ENCODE measurements around the gene AK4. TPM values are rescaled to one million over a fixed set of nuclear protein-coding genes. Genes with fewer than 3 reads are reported as not detected.

The AK4 gene
- total RNA-seq, 3 donors from 2014 or later (not counting 1 experiment from before 2014, with no cell fraction given) = 0.32 to 1.6 (median 0.75) TPM

DNA sequence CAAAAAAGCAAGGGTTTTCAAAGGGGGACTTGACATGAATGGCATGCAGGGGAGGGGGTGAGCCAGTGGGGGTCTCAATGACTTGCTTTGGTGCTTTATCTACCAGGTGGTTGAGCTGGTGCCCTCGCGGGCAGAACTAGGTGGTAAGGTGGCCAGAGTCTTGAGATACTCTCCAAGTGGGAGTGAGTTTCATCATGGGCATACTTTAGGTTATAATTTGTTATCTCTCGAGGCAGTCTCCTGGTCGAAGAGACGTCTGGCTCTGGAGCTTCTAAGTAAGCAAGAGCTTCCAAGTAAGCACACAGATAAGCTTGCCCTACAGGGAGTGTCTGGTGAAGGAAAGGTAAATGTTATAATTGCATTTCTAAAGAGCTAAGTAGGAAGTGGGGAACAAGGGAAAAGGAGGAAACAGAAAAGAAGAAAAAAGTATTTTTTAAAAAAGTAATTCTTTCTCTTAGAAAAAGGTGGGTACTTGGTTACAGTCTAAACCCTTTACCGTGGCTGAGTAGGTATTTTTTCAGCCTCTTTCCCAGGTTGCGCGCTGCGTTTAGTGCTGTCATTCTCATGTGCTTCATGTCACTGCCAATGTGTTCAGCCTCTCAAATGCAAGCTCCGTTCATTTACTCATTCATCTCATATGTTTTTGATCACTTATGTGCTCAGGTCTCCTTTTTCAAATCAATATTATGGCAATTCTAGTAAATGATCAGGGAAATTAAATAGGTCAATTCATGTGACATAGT is 129.8 kb downstream of the AK4 start:
- H3K27ac Mint-ChIP-seq = no peak overlapping the region
- H3K9me3 Mint-ChIP-seq = no peaks in the 10 kb centered on the region
- TF ChIP-seq, protein P1, sequence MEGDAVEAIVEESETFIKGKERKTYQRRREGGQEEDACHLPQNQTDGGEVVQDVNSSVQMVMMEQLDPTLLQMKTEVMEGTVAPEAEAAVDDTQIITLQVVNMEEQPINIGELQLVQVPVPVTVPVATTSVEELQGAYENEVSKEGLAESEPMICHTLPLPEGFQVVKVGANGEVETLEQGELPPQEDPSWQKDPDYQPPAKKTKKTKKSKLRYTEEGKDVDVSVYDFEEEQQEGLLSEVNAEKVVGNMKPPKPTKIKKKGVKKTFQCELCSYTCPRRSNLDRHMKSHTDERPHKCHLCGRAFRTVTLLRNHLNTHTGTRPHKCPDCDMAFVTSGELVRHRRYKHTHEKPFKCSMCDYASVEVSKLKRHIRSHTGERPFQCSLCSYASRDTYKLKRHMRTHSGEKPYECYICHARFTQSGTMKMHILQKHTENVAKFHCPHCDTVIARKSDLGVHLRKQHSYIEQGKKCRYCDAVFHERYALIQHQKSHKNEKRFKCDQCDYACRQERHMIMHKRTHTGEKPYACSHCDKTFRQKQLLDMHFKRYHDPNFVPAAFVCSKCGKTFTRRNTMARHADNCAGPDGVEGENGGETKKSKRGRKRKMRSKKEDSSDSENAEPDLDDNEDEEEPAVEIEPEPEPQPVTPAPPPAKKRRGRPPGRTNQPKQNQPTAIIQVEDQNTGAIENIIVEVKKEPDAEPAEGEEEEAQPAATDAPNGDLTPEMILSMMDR (IDR thresholded peaks at IDR 0.05) = no peak
- DNase-seq (no peak), ATAC-seq (no peak)
- no peaks in the 10 kb centered on the region for H3K27me3 ChIP-seq (ENCODE audit: control insufficient read depth, insufficient read depth, low read length)
- no peaks in the 10 kb centered on the region for H3K36me3 ChIP-seq (ENCODE audit: control insufficient read depth, insufficient read depth, low read length)
- no peak overlapping the region for H3K4me3 Mint-ChIP-seq
- H3K4me1 Mint-ChIP-seq = no peaks in the 10 kb centered on the region
- no peaks in the 10 kb centered on the region for H3K4me1 ChIP-seq (ENCODE audit: control insufficient read depth, insufficient read depth, low read length)
- 82% methylated on average over 10 of the region's 10 CpGs for WGBS (ENCODE audit: insufficient coverage)
- no peak overlapping the region for H3K4me3 ChIP-seq (ENCODE audit: low read length)
- H3K27ac ChIP-seq (ENCODE audit: low read length) = no peak overlapping the region
- no peaks in the 10 kb centered on the region for H3K9me3 ChIP-seq (ENCODE audit: control insufficient read depth, insufficient read depth, low read length)
- peaks cover 28 to 43% of the 10 kb centered on the region in 2 donors for H3K27me3 Mint-ChIP-seq (ENCODE audit: low read depth in 2 of 2)
- H3K36me3 Mint-ChIP-seq = no peaks in the 10 kb centered on the region
- intact Hi-C loops (cut with micrococcal nuclease) = no loop called here

DNA sequence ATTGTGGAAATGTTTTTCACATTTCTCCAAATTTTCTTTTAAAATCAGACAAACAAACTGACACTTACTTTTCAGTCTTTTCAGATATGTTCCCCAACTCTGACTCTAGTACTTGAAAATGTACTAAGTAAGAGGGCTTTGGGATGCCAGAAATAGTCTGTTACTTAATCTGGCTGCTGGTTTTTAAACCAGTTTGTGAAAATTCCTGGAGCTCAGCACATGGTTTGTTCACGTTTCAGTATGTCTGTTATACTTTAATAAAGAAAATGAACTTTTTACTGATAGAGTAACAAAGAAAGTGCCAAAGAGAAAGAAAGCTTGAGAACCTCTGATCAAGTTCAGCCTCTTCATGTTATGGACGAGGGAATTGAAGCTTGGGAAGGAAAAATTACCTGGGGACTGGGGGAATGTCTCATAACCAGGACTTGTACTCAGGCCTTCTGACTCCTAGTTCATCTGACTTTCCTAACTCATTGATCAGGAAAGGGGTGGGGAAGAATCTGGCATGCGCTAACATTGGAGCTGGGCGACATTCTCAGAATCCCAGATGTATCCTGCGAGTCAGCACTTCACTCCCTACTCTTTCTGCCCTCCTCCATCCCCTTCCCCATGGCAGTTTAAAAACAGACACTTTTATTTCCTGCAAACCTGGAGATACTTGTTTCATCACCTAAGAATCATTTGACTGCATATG is 130.5 kb downstream of the AK4 start:
- no peak overlapping the region for H3K27ac ChIP-seq (ENCODE audit: low read length)
- H3K9me3 ChIP-seq (ENCODE audit: control insufficient read depth, insufficient read depth, low read length) = no peaks in the 10 kb centered on the region
- Mint-ChIP-seq H3K27me3 (ENCODE audit: low read depth in 2 of 2) (peaks cover 28 to 43% of the 10 kb centered on the region in 2 donors), H3K4me1 (no peaks in the 10 kb centered on the region), H3K27ac (no peak overlapping the region), H3K4me3 (no peak overlapping the region), H3K36me3 (no peaks in the 10 kb centered on the region), H3K9me3 (no peaks in the 10 kb centered on the region)
- H3K36me3 ChIP-seq (ENCODE audit: control insufficient read depth, insufficient read depth, low read length) = no peaks in the 10 kb centered on the region
- TF ChIP-seq, protein P1 (IDR thresholded peaks at IDR 0.05) = no peak
- no peak for DNase-seq
- no peaks in the 10 kb centered on the region for H3K4me1 ChIP-seq (ENCODE audit: control insufficient read depth, insufficient read depth, low read length)
- intact Hi-C loops (cut with micrococcal nuclease) = no loop called here
- no peak overlapping the region for H3K4me3 ChIP-seq (ENCODE audit: low read length)
- H3K27me3 ChIP-seq (ENCODE audit: control insufficient read depth, insufficient read depth, low read length) = no peaks in the 10 kb centered on the region
- 82% methylated on average over 5 of the region's 5 CpGs for WGBS (ENCODE audit: insufficient coverage)
- ATAC-seq = no peak

DNA sequence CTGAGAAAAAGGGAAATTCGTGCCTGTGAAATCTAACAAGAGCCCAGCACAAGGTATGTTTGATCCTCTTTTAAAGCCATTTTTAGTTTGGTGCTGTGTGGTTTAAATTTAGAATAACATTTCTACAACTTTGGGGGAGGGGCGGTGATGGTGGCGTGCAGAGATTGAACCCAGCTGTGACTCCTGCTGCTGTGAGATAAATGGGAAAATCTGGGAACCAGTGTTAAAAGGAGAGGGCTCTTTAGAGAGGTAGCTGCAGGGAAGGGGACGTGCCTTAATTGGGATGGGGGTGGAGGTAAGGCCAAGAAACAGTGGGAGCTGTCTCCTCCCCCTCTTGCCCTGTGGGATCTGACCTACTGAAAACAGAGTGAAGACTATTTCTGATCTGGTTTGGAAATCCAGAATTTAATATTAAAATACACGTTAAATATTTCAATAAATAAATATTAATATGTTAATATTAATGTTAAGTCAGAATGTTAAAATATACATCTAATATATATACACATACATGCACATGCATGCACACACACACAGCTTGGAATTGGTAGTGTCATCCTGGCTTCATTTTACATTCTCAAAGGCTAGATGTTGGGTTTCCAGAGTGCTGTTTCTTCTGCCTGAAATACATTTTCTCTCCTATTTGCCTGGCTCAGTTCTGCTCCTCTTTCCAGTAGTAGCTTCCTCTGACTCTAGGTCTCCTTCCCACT is 131.2 kb downstream of the AK4 start:
- Histone ChIP-seq H3K27ac (ENCODE audit: low read length) (no peak overlapping the region), H3K27me3 (ENCODE audit: control insufficient read depth, insufficient read depth, low read length) (no peaks in the 10 kb centered on the region), H3K9me3 (ENCODE audit: control insufficient read depth, insufficient read depth, low read length) (no peaks in the 10 kb centered on the region), H3K4me1 (ENCODE audit: control insufficient read depth, insufficient read depth, low read length) (no peaks in the 10 kb centered on the region), H3K4me3 (ENCODE audit: low read length) (no peak overlapping the region), H3K36me3 (ENCODE audit: control insufficient read depth, insufficient read depth, low read length) (no peaks in the 10 kb centered on the region)
- Mint-ChIP-seq H3K4me1 (no peaks in the 10 kb centered on the region), H3K9me3 (no peaks in the 10 kb centered on the region), H3K36me3 (no peaks in the 10 kb centered on the region), H3K27me3 (ENCODE audit: low read depth in 2 of 2) (peaks cover 34 to 47% of the 10 kb centered on the region in 2 donors), H3K27ac (no peak overlapping the region), H3K4me3 (no peak overlapping the region)
- no peak for DNase-seq
- no peak for ATAC-seq
- intact Hi-C loops (cut with micrococcal nuclease) = no loop called here
- 81% methylated on average over 4 of the region's 5 CpGs for WGBS (ENCODE audit: insufficient coverage)
- TF ChIP-seq, protein P1 (IDR thresholded peaks at IDR 0.05) = no peak

Other genes with a start within 250 kb of the AK4 start
- gene JAK1, start 181.7 kb upstream of the AK4 start, total RNA-seq = 100 to 1,000 TPM; 507 to 626 (median 526) TPM
- 1 to 10 TPM in 1 of 3 donors, under 1 TPM in 2; 0.77 to 1.2 (median 0.89) TPM for gene DNAJC6, start 161.3 kb downstream of the AK4 start, total RNA-seq

Data from natural killer cell (primary cell).